Measurements from ENCODE around the gene MTRF1L.

DNA sequence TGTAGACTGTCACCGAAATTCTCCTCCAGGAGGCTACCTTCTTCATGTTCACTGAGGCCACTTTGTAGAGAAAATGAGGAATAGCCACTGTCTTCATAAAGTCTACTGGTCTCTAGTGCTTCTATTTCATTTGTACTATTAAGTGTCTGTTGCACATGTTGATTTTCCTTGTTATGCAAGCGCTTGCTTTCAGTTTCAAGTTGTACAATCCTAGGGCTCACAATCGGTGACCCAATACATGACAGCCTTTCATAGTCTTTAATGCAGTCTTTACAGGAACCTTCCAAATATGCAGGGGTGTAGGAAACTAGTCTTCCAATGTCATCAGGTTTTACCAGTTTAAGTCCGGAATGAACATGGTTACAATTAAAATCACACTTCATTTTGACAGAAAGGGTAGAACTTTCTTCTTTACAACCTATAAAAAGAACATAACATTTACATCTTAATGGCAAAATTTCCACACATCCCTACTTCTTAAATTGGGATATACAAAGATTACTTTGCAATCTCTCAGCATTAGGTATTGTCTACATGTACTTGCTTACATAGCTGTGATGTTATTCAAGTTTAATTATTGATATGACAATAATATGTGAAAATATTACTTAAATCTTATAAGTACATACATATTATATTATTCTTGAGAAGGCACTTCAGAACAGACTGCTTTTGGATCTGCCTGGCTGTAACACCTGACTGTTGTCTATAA lies 27.1 kb downstream of the MTRF1L start:
- TF ChIP-seq, protein P1, sequence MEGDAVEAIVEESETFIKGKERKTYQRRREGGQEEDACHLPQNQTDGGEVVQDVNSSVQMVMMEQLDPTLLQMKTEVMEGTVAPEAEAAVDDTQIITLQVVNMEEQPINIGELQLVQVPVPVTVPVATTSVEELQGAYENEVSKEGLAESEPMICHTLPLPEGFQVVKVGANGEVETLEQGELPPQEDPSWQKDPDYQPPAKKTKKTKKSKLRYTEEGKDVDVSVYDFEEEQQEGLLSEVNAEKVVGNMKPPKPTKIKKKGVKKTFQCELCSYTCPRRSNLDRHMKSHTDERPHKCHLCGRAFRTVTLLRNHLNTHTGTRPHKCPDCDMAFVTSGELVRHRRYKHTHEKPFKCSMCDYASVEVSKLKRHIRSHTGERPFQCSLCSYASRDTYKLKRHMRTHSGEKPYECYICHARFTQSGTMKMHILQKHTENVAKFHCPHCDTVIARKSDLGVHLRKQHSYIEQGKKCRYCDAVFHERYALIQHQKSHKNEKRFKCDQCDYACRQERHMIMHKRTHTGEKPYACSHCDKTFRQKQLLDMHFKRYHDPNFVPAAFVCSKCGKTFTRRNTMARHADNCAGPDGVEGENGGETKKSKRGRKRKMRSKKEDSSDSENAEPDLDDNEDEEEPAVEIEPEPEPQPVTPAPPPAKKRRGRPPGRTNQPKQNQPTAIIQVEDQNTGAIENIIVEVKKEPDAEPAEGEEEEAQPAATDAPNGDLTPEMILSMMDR (conservative IDR thresholded peaks at IDR 0.05): no peak
- TF ChIP-seq ZFX (IDR thresholded peaks at IDR 0.05): no peak
